ENCODE measurements around the gene SCN10A.

Gene SCN10A

GRCh38 chr3:38792983-38793382 lies 23.0 kb downstream of the SCN10A start:
- Histone ChIP-seq H3K9me3 (ENCODE audit: control insufficient read depth in 2 of 2, low read length in 2 of 2) (no peaks in the 10 kb centered on the region), H3K27me3 (ENCODE audit: control insufficient read depth in 2 of 2, insufficient read depth in 2 of 2, low read length in 2 of 2) (no peaks in the 10 kb centered on the region), H3K4me1 (ENCODE audit: control insufficient read depth in 2 of 2, insufficient read depth in 2 of 2, low read length in 2 of 2) (no peaks in the 10 kb centered on the region), H3K9ac (ENCODE audit: low read depth in 1 of 2, low read length in 2 of 2) (no peak overlapping the region), H3K36me3 (ENCODE audit: control insufficient read depth in 2 of 2, insufficient read depth in 2 of 2, low read length in 2 of 2) (no peaks in the 10 kb centered on the region), H3K4me3 (ENCODE audit: low read length in 2 of 2) (no peak overlapping the region), H3K27ac (ENCODE audit: low read depth in 2 of 2, low read length in 2 of 2) (no peak overlapping the region)

DNA sequence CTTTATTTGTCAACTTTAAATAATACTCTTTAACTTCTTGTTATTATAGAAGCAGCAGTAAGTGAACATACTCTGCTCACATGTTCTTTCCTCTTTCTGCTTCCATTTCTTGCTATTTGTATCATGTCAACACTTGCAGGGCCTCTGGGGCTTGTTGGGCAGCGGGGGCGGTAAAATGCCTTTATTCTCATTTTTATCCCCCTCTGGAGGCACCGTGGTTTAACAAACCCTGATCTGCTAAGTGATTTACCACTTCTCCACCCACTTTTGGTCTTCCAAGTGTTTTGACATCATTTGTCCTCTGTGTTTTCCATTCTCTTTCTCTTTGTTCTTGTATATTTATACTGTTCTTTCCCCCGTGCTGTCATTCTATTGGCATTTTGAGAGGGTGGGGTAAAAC lies 33.9 kb downstream of the SCN10A start:
- Histone ChIP-seq H3K4me1 (ENCODE audit: control insufficient read depth in 2 of 2, insufficient read depth in 2 of 2, low read length in 2 of 2) (no peaks in the 10 kb centered on the region), H3K27me3 (ENCODE audit: control insufficient read depth in 2 of 2, insufficient read depth in 2 of 2, low read length in 2 of 2) (no peaks in the 10 kb centered on the region), H3K27ac (ENCODE audit: low read depth in 2 of 2, low read length in 2 of 2) (no peak overlapping the region), H3K36me3 (ENCODE audit: control insufficient read depth in 2 of 2, insufficient read depth in 2 of 2, low read length in 2 of 2) (no peaks in the 10 kb centered on the region), H3K9me3 (ENCODE audit: control insufficient read depth in 2 of 2, low read length in 2 of 2) (no peaks in the 10 kb centered on the region), H3K9ac (ENCODE audit: low read depth in 1 of 2, low read length in 2 of 2) (no peak overlapping the region), H3K4me3 (ENCODE audit: low read length in 2 of 2) (no peak overlapping the region)

DNA sequence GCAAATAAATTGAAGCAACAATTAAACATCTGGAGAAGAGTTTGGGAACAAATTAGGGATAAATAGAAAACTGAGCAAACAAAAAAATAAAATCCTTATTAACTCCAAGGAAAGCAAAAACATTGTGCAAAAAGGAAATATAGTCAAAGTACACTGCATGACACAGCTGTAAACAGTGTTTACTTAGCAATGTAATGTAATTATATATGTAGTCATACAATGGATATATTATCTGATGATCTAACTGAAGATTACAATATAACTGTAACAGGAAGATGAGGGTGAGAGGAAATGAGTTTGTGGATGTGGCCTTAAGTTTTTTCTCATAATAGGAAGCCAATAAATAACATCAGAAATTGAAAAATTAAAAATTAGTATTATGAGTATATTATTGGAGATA lies 42.5 kb downstream of the SCN10A start:
- H3K27ac ChIP-seq (ENCODE audit: low read depth in 2 of 2, low read length in 2 of 2) = no peak overlapping the region
- no peak overlapping the region for H3K4me3 ChIP-seq (ENCODE audit: low read length in 2 of 2)
- H3K9ac ChIP-seq (ENCODE audit: low read depth in 1 of 2, low read length in 2 of 2) = no peak overlapping the region
- H3K27me3 ChIP-seq (ENCODE audit: control insufficient read depth in 2 of 2, insufficient read depth in 2 of 2, low read length in 2 of 2) = no peaks in the 10 kb centered on the region
- H3K4me1 ChIP-seq (ENCODE audit: control insufficient read depth in 2 of 2, insufficient read depth in 2 of 2, low read length in 2 of 2) = no peaks in the 10 kb centered on the region
- no peaks in the 10 kb centered on the region for H3K9me3 ChIP-seq (ENCODE audit: control insufficient read depth in 2 of 2, low read length in 2 of 2)
- H3K36me3 ChIP-seq (ENCODE audit: control insufficient read depth in 2 of 2, insufficient read depth in 2 of 2, low read length in 2 of 2) = no peaks in the 10 kb centered on the region

- Histone ChIP-seq H3K27ac (ENCODE audit: low read depth in 2 of 2, low read length in 2 of 2) (no peak overlapping the region), H3K27me3 (ENCODE audit: control insufficient read depth in 2 of 2, insufficient read depth in 2 of 2, low read length in 2 of 2) (no peaks in the 10 kb centered on the region), H3K9ac (ENCODE audit: low read depth in 1 of 2, low read length in 2 of 2) (no peak overlapping the region), H3K9me3 (ENCODE audit: control insufficient read depth in 2 of 2, low read length in 2 of 2) (no peaks in the 10 kb centered on the region), H3K4me3 (ENCODE audit: low read length in 2 of 2) (no peak overlapping the region), H3K4me1 (ENCODE audit: control insufficient read depth in 2 of 2, insufficient read depth in 2 of 2, low read length in 2 of 2) (no peaks in the 10 kb centered on the region), H3K36me3 (ENCODE audit: control insufficient read depth in 2 of 2, insufficient read depth in 2 of 2, low read length in 2 of 2) (no peaks in the 10 kb centered on the region)
Measured at GRCh38 chr3:38763569-38763968, 52.4 kb downstream of the SCN10A start.

GRCh38 chr3:38758557-38758956 lies 57.5 kb downstream of the SCN10A start:
- H3K27me3 ChIP-seq (ENCODE audit: control insufficient read depth in 2 of 2, insufficient read depth in 2 of 2, low read length in 2 of 2) = no peaks in the 10 kb centered on the region
- H3K9ac ChIP-seq (ENCODE audit: low read depth in 1 of 2, low read length in 2 of 2) = no peak overlapping the region
- no peak overlapping the region for H3K4me3 ChIP-seq (ENCODE audit: low read length in 2 of 2)
- no peaks in the 10 kb centered on the region for H3K36me3 ChIP-seq (ENCODE audit: control insufficient read depth in 2 of 2, insufficient read depth in 2 of 2, low read length in 2 of 2)
- no peaks in the 10 kb centered on the region for H3K9me3 ChIP-seq (ENCODE audit: control insufficient read depth in 2 of 2, low read length in 2 of 2)
- H3K4me1 ChIP-seq (ENCODE audit: control insufficient read depth in 2 of 2, insufficient read depth in 2 of 2, low read length in 2 of 2) = no peaks in the 10 kb centered on the region
- no peak overlapping the region for H3K27ac ChIP-seq (ENCODE audit: low read depth in 2 of 2, low read length in 2 of 2)

GRCh38 chr3:38757721-38758120 lies 58.3 kb downstream of the SCN10A start:
- H3K4me3 ChIP-seq (ENCODE audit: low read length in 2 of 2) = no peak overlapping the region
- H3K4me1 ChIP-seq (ENCODE audit: control insufficient read depth in 2 of 2, insufficient read depth in 2 of 2, low read length in 2 of 2) = no peaks in the 10 kb centered on the region
- no peak overlapping the region for H3K27ac ChIP-seq (ENCODE audit: low read depth in 2 of 2, low read length in 2 of 2)
- no peaks in the 10 kb centered on the region for H3K9me3 ChIP-seq (ENCODE audit: control insufficient read depth in 2 of 2, low read length in 2 of 2)
- no peak overlapping the region for H3K9ac ChIP-seq (ENCODE audit: low read depth in 1 of 2, low read length in 2 of 2)
- H3K36me3 ChIP-seq (ENCODE audit: control insufficient read depth in 2 of 2, insufficient read depth in 2 of 2, low read length in 2 of 2) = no peaks in the 10 kb centered on the region
- H3K27me3 ChIP-seq (ENCODE audit: control insufficient read depth in 2 of 2, insufficient read depth in 2 of 2, low read length in 2 of 2) = no peaks in the 10 kb centered on the region

GRCh38 chr3:38756892-38757291 lies 59.1 kb downstream of the SCN10A start:
- H3K27me3 ChIP-seq (ENCODE audit: control insufficient read depth in 2 of 2, insufficient read depth in 2 of 2, low read length in 2 of 2) = no peaks in the 10 kb centered on the region

GRCh38 chr3:38755130-38755529 lies 60.9 kb downstream of the SCN10A start:
- Histone ChIP-seq H3K36me3 (ENCODE audit: control insufficient read depth in 2 of 2, insufficient read depth in 2 of 2, low read length in 2 of 2) (no peaks in the 10 kb centered on the region), H3K27ac (ENCODE audit: low read depth in 2 of 2, low read length in 2 of 2) (no peak overlapping the region), H3K9me3 (ENCODE audit: control insufficient read depth in 2 of 2, low read length in 2 of 2) (no peaks in the 10 kb centered on the region), H3K27me3 (ENCODE audit: control insufficient read depth in 2 of 2, insufficient read depth in 2 of 2, low read length in 2 of 2) (no peaks in the 10 kb centered on the region), H3K9ac (ENCODE audit: low read depth in 1 of 2, low read length in 2 of 2) (no peak overlapping the region), H3K4me1 (ENCODE audit: control insufficient read depth in 2 of 2, insufficient read depth in 2 of 2, low read length in 2 of 2) (no peaks in the 10 kb centered on the region), H3K4me3 (ENCODE audit: low read length in 2 of 2) (no peak overlapping the region)

More at GRCh38 chr3:38756892-38757291, 59.1 kb downstream of the SCN10A start:
- Histone ChIP-seq H3K27ac (ENCODE audit: low read depth in 2 of 2, low read length in 2 of 2) (no peak overlapping the region), H3K4me3 (ENCODE audit: low read length in 2 of 2) (no peak overlapping the region), H3K4me1 (ENCODE audit: control insufficient read depth in 2 of 2, insufficient read depth in 2 of 2, low read length in 2 of 2) (no peaks in the 10 kb centered on the region), H3K9me3 (ENCODE audit: control insufficient read depth in 2 of 2, low read length in 2 of 2) (no peaks in the 10 kb centered on the region), H3K36me3 (ENCODE audit: control insufficient read depth in 2 of 2, insufficient read depth in 2 of 2, low read length in 2 of 2) (no peaks in the 10 kb centered on the region), H3K9ac (ENCODE audit: low read depth in 1 of 2, low read length in 2 of 2) (no peak overlapping the region)

DNA sequence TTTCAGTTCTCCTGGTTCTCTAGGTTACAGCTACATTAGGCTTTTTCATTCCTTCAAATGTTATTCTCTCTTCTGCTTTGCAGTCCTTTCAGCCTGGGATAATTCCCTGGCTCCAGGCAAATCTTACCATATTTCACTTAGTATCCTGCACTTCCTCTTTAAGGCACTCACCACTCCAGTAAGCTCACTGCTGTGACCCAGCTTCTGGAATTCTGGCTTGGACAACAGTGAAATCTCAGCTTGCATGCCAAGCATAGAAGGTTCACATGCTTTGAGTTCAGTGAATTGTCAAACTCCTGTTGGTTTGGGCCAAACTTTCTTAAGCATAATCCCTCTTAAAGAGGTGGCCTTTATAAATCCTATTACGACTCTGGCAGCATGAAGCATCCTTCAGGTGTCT lies 69.4 kb downstream of the SCN10A start:
- H3K27me3 ChIP-seq (ENCODE audit: control insufficient read depth in 2 of 2, insufficient read depth in 2 of 2, low read length in 2 of 2) = no peaks in the 10 kb centered on the region
- no peak overlapping the region for H3K27ac ChIP-seq (ENCODE audit: low read depth in 2 of 2, low read length in 2 of 2)
- no peaks in the 10 kb centered on the region for H3K36me3 ChIP-seq (ENCODE audit: control insufficient read depth in 2 of 2, insufficient read depth in 2 of 2, low read length in 2 of 2)
- no peak overlapping the region for H3K4me3 ChIP-seq (ENCODE audit: low read length in 2 of 2)
- no peak overlapping the region for H3K9ac ChIP-seq (ENCODE audit: low read depth in 1 of 2, low read length in 2 of 2)
- H3K9me3 ChIP-seq (ENCODE audit: control insufficient read depth in 2 of 2, low read length in 2 of 2) = no peaks in the 10 kb centered on the region
- no peaks in the 10 kb centered on the region for H3K4me1 ChIP-seq (ENCODE audit: control insufficient read depth in 2 of 2, insufficient read depth in 2 of 2, low read length in 2 of 2)

GRCh38 chr3:38743043-38743442 lies 73.0 kb downstream of the SCN10A start:
- Histone ChIP-seq H3K27ac (ENCODE audit: low read depth in 2 of 2, low read length in 2 of 2) (no peak overlapping the region), H3K4me3 (ENCODE audit: low read length in 2 of 2) (no peak overlapping the region), H3K4me1 (ENCODE audit: control insufficient read depth in 2 of 2, insufficient read depth in 2 of 2, low read length in 2 of 2) (no peaks in the 10 kb centered on the region), H3K27me3 (ENCODE audit: control insufficient read depth in 2 of 2, insufficient read depth in 2 of 2, low read length in 2 of 2) (peaks cover 0 to 3% of the 10 kb centered on the region in 2 donors), H3K36me3 (ENCODE audit: control insufficient read depth in 2 of 2, insufficient read depth in 2 of 2, low read length in 2 of 2) (no peaks in the 10 kb centered on the region), H3K9ac (ENCODE audit: low read depth in 1 of 2, low read length in 2 of 2) (no peak overlapping the region), H3K9me3 (ENCODE audit: control insufficient read depth in 2 of 2, low read length in 2 of 2) (no peaks in the 10 kb centered on the region)

DNA sequence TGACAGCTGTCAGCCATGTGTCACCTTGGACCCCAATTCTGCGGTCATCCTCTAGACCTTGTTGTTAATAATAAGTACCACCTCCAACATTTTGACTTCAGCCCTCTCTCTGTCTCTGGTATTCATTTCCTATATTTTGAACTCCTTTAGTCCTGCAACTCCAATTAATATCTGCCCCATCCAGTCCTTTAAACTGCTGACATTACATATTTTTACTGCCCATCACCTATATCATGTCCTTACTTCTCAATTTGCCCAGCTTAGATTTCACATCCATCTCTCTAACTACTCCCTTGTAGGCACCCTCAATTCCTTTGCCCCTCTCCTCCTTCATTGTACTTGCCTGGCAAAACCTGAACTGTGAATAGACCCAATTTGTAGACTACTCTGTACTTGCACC lies 73.5 kb downstream of the SCN10A start:
- Histone ChIP-seq H3K27ac (ENCODE audit: low read depth in 2 of 2, low read length in 2 of 2) (no peak overlapping the region), H3K36me3 (ENCODE audit: control insufficient read depth in 2 of 2, insufficient read depth in 2 of 2, low read length in 2 of 2) (no peaks in the 10 kb centered on the region), H3K9ac (ENCODE audit: low read depth in 1 of 2, low read length in 2 of 2) (no peak overlapping the region), H3K27me3 (ENCODE audit: control insufficient read depth in 2 of 2, insufficient read depth in 2 of 2, low read length in 2 of 2) (peaks cover 0 to 3% of the 10 kb centered on the region in 2 donors), H3K4me1 (ENCODE audit: control insufficient read depth in 2 of 2, insufficient read depth in 2 of 2, low read length in 2 of 2) (no peaks in the 10 kb centered on the region), H3K4me3 (ENCODE audit: low read length in 2 of 2) (no peak overlapping the region), H3K9me3 (ENCODE audit: control insufficient read depth in 2 of 2, low read length in 2 of 2) (no peaks in the 10 kb centered on the region)

Measured in mucosa of rectum (tissue), 2 donors.